H9 (cell line): ENCODE measurements around the gene ZNF593. TPM values are rescaled to one million over a fixed set of nuclear protein-coding genes. Genes with fewer than 3 reads are reported as not detected.

Experiments
- DNase-seq: peaks from one replicate; pipeline ENCODE4 v3.0.0-alpha.2; 2017
- H2AFZ ChIP-seq: one replicate; pipeline ENCODE4 v1.6.1; 2013; ENCODE audit warnings: mild to moderate bottlenecking, low read length, control low read depth, moderate library complexity
- H2AK5ac ChIP-seq: 2 replicates; pipeline ENCODE4 v1.6.1; 2013; ENCODE audit warnings: low read length, control low read depth, mixed read lengths; ENCODE audit not compliant: insufficient read length
- H2BK120ac ChIP-seq: one replicate; pipeline ENCODE4 v1.6.1; 2013; ENCODE audit warnings: low read depth, mild to moderate bottlenecking, low read length, control low read depth, inconsistent platforms; ENCODE audit not compliant: poor library complexity, severe bottlenecking
- H2BK12ac ChIP-seq: 2 replicates; pipeline ENCODE4 v1.6.1; 2013; ENCODE audit warnings: low read length, control low read depth, mixed read lengths, low read depth; ENCODE audit not compliant: insufficient read length
- H2BK15ac ChIP-seq: 2 replicates; pipeline ENCODE4 v1.6.1; 2013; ENCODE audit warnings: low read depth, low read length, control low read depth
- H2BK20ac ChIP-seq: one replicate; pipeline ENCODE4 v1.6.1; 2013; ENCODE audit warnings: low read depth, mild to moderate bottlenecking, low read length, control low read depth, inconsistent platforms; ENCODE audit not compliant: poor library complexity, severe bottlenecking
- H2BK5ac ChIP-seq: 2 replicates; pipeline ENCODE4 v1.6.1; 2013; ENCODE audit warnings: low read length, control low read depth, mixed read lengths; ENCODE audit not compliant: insufficient read length
- H3K14ac ChIP-seq: 2 replicates; pipeline ENCODE4 v1.6.1; 2013; ENCODE audit warnings: low read length, control low read depth; ENCODE audit not compliant: insufficient read depth
- H3K18ac ChIP-seq: 2 replicates; pipeline ENCODE4 v1.6.1; 2013; ENCODE audit warnings: low read depth, mild to moderate bottlenecking, mixed read lengths, low read length, control low read depth; ENCODE audit not compliant: insufficient read length
- H3K23ac ChIP-seq: 2 replicates; pipeline ENCODE4 v1.6.1; 2013; ENCODE audit warnings: low read length, control low read depth, mixed read lengths, low read depth; ENCODE audit not compliant: insufficient read length
- H3K23me2 ChIP-seq: 2 replicates; pipeline ENCODE4 v1.6.1; 2013; ENCODE audit warnings: low read depth, mild to moderate bottlenecking, mixed read lengths, low read length, control low read depth; ENCODE audit not compliant: insufficient read length, poor library complexity, severe bottlenecking
- H3K27ac ChIP-seq: 2 replicates; pipeline ENCODE4 v1.5.1; 2013; ENCODE audit warnings: low read length, control low read depth, mixed read lengths, low read depth; ENCODE audit not compliant: insufficient read length
- H3K27me3 ChIP-seq: 2 replicates; pipeline ENCODE4 v1.6.1; 2013; ENCODE audit warnings: low read length, control low read depth, inconsistent platforms; ENCODE audit not compliant: insufficient read depth
- H3K4ac ChIP-seq: 2 replicates; pipeline ENCODE4 v1.6.1; 2013; ENCODE audit warnings: low read depth, mild to moderate bottlenecking, control low read depth, inconsistent platforms, low read length, moderate library complexity
- H3K4me1 ChIP-seq: 2 replicates; pipeline ENCODE4 v1.6.1; 2013; ENCODE audit warnings: low read length, control low read depth, inconsistent platforms; ENCODE audit not compliant: insufficient read depth
- H3K4me2 ChIP-seq: 2 replicates; pipeline ENCODE4 v1.6.1; 2013; ENCODE audit warnings: low read length, control low read depth, mixed read lengths; ENCODE audit not compliant: insufficient read length, insufficient read depth
- H3K56ac ChIP-seq: 2 replicates; pipeline ENCODE4 v1.6.1; 2013; ENCODE audit warnings: low read depth, mild to moderate bottlenecking, mixed read lengths, low read length, control low read depth; ENCODE audit not compliant: insufficient read length
- H3K79me1 ChIP-seq: 2 replicates; pipeline ENCODE4 v1.6.1; 2013; ENCODE audit warnings: low read depth, mild to moderate bottlenecking, moderate library complexity, low read length, control low read depth, inconsistent platforms; ENCODE audit not compliant: insufficient read depth, poor library complexity, severe bottlenecking
- H3K79me2 ChIP-seq: 2 replicates; pipeline ENCODE4 v1.6.1; 2013; ENCODE audit warnings: low read length, control low read depth, inconsistent platforms; ENCODE audit not compliant: insufficient read depth
- H3K9ac ChIP-seq: 2 replicates; pipeline ENCODE4 v1.6.1; 2013; ENCODE audit warnings: low read length, control low read depth, mixed read lengths; ENCODE audit not compliant: insufficient read length; ENCODE audit errors: extremely low read depth
- H3K9me3 ChIP-seq: one replicate; pipeline ENCODE4 v1.6.1; 2013; ENCODE audit warnings: low read depth, low read length, inconsistent platforms; ENCODE audit not compliant: control insufficient read depth
- H3T11ph ChIP-seq: one replicate; pipeline ENCODE4 v1.6.1; 2013; ENCODE audit warnings: mild to moderate bottlenecking, low read length, control low read depth, inconsistent platforms
- H4K20me1 ChIP-seq: one replicate; pipeline ENCODE4 v1.6.1; 2013; ENCODE audit not compliant: control insufficient read depth, insufficient read length, insufficient read depth
- H4K5ac ChIP-seq: 2 replicates; pipeline ENCODE4 v1.6.1; 2013; ENCODE audit warnings: low read depth, mild to moderate bottlenecking, mixed read lengths, low read length, control low read depth; ENCODE audit not compliant: insufficient read length
- H4K8ac ChIP-seq: replicated peaks from 2 replicates; pipeline ENCODE4 v1.6.1; 2013; ENCODE audit warnings: low read length, control low read depth, mixed read lengths, low read depth; ENCODE audit not compliant: insufficient read length
- H4K91ac ChIP-seq: 2 replicates; pipeline ENCODE4 v1.6.1; 2013; ENCODE audit warnings: low read depth, mild to moderate bottlenecking, moderate library complexity, mixed read lengths, low read length, control low read depth; ENCODE audit not compliant: insufficient read length
- H3K27ac Mint-ChIP-seq, 3 experiments: 2 replicates in 2 of 3; 3 replicates in 1 of 3; pipeline ENCODE4 v1.8.0; 2020 to 2021; ENCODE audit warnings: mixed read lengths in 3 of 3, mild to moderate bottlenecking in 1 of 3, moderate library complexity in 1 of 3
- H3K27me3 Mint-ChIP-seq: 2 replicates; pipeline ENCODE4 v1.8.0; 2021; ENCODE audit warnings: low read depth, mild to moderate bottlenecking, moderate library complexity, mixed read lengths
- H3K36me3 Mint-ChIP-seq, 3 experiments: 2 replicates in 2 of 3; 3 replicates in 1 of 3; pipeline ENCODE4 v1.8.0; 2020 to 2021; ENCODE audit warnings: low read depth in 3 of 3, mixed read lengths in 3 of 3; ENCODE audit not compliant: insufficient read depth in 1 of 3
- H3K4me1 Mint-ChIP-seq, 2 experiments: 2 replicates each; pipeline ENCODE4 v1.8.0; 2020; ENCODE audit warnings: mixed read lengths in 2 of 2
- H3K4me3 Mint-ChIP-seq, 2 experiments: 2 replicates in 1 of 2; 3 replicates in 1 of 2; pipeline ENCODE4 v1.8.0; 2020 to 2021; ENCODE audit warnings: mild to moderate bottlenecking in 2 of 2, mixed read lengths in 2 of 2, moderate library complexity in 1 of 2
- H3K9me3 Mint-ChIP-seq, 2 experiments: 2 replicates in 1 of 2; 3 replicates in 1 of 2; pipeline ENCODE4 v1.8.0; 2020; ENCODE audit warnings: mild to moderate bottlenecking in 2 of 2, mixed read lengths in 2 of 2, moderate library complexity in 1 of 2
- CTCF ChIP-seq: fragments of 200-600 bp; sonication (generic); conservative IDR thresholded peaks from 3 replicates; pipeline ENCODE4 v1.8.0; 2021; ENCODE audit warnings: antibody characterized with exemption, mild to moderate bottlenecking
- WGBS: extraction: QIAGEN DNeasy Blood & Tissue Kit; methylation state at CpG from one replicate; pipeline ENCODE4 v1.1.7; 2013; ENCODE audit warnings: missing lambda C conversion rate, low lambda C conversion rate, mixed read lengths; ENCODE audit not compliant: insufficient read length; ENCODE audit errors: extremely low coverage; 5-methylcytosine and 5-hydroxymethylcytosine counted together
- total RNA-seq: library from RNA; stranded (reverse); gene quantifications from 2 replicates; pipeline ENCODE4 v1.2.1, GENCODE V29; 2021

Gene ZNF593
- total RNA-seq, 1 experiment from 2014 or later = 48.2 TPM

- H3K4me3 Mint-ChIP-seq = peak within 1 kb of the TSS; percentile 83 to 88
- TF ChIP-seq CTCF = no peak
- H2BK120ac ChIP-seq = no peak within 1 kb of the TSS
- H3K4ac ChIP-seq = no peak within 1 kb of the TSS
- H3K4me2 ChIP-seq = peak within 1 kb of the TSS; percentile 78
- H2BK5ac ChIP-seq = no peak within 1 kb of the TSS
- no peak within 1 kb of the TSS for H3T11ph ChIP-seq
- peak within 1 kb of the TSS; percentile 63 to 93 (median 67); a peak in 3 of 7 replicates for H3K27ac Mint-ChIP-seq
- peaks cover 3% of the 10 kb centered on the region; the same call in 1 of the 2 replicates for H3K27me3 ChIP-seq
- peaks cover 0 to 8% (median 7%) of the 10 kb centered on the region in 3 experiments; a peak in 3 of 7 replicates for H3K36me3 Mint-ChIP-seq
- H3K23me2 ChIP-seq = peaks cover 16% of the 10 kb centered on the region
- H3K27me3 Mint-ChIP-seq = peaks cover 45% of the 10 kb centered on the region
- H4K20me1 ChIP-seq = no peaks in the 10 kb centered on the region
- H2BK20ac ChIP-seq = no peak within 1 kb of the TSS
- peaks cover 4% of the 10 kb centered on the region for H3K79me1 ChIP-seq
- H3K79me2 ChIP-seq = peaks cover 4% of the 10 kb centered on the region; the same call in 1 of the 2 replicates
- H4K91ac ChIP-seq = no peak within 1 kb of the TSS
- no peak within 1 kb of the TSS for H2BK15ac ChIP-seq
- no peak within 1 kb of the TSS for H3K23ac ChIP-seq
- H3K4me1 ChIP-seq = peaks cover 6% of the 10 kb centered on the region; the same call in 1 of the 2 replicates
- no peak within 1 kb of the TSS for H3K27ac ChIP-seq
- no peak within 1 kb of the TSS for H2AK5ac ChIP-seq
- no peak within 1 kb of the TSS for H4K5ac ChIP-seq
- peak within 1 kb of the TSS; percentile 74 for H3K9ac ChIP-seq
- H3K9me3 ChIP-seq = no peaks in the 10 kb centered on the region
- H2BK12ac ChIP-seq = no peak within 1 kb of the TSS
- WGBS = no CpG with 5 or more reads among the region's 5 CpGs
- no peak within 1 kb of the TSS for H4K8ac ChIP-seq
- H3K4me1 Mint-ChIP-seq = peaks cover 33 to 59% of the 10 kb centered on the region in 2 experiments
- no peaks in the 10 kb centered on the region for H3K9me3 Mint-ChIP-seq
- H3K56ac ChIP-seq = no peak within 1 kb of the TSS
- no peak within 1 kb of the TSS for H2AFZ ChIP-seq
- no peak within 1 kb of the TSS for H3K18ac ChIP-seq
- peak within 1 kb of the TSS; percentile 60; the same call in 1 of the 2 replicates for H3K14ac ChIP-seq
- DNase-seq = no peak
Observed at GRCh38 chr1:26168410-26169197, 1.1 kb upstream of the ZNF593 start, which contains the start of gene C1orf232. Gene C1orf232, minus strand, starts transcription at chr1:26168963. Its CDS starts 464 bp downstream, at chr1:26168499.
